ENCODE data around the gene NSG1. TPM values are rescaled to one million over a fixed set of nuclear protein-coding genes. Genes with fewer than 3 reads are reported as not detected.
A peak's percentile ranks its signal among the peaks of the same experiment; 100 is the strongest.

NSG1 gene
- total RNA-seq, 1 experiment from 2014 or later = 25.3 TPM

- Histone ChIP-seq H3K27me3 (ENCODE audit: control insufficient read depth, insufficient read depth, low read length) (peaks cover 44% of the 10 kb centered on the region), H3K36me3 (replicated peaks; ENCODE audit: control insufficient read depth, insufficient read depth, low read length) (no peaks in the 10 kb centered on the region), H3K4me3 (ENCODE audit: insufficient read depth, low read depth, low read length) (peak overlapping the region; percentile 65)
- DNase-seq = peak; percentile 70
These were observed 1.1 kb upstream of the NSG1 start for GRCh38 chr4:4385729-4386295.

- no peaks in the 10 kb centered on the region for H3K36me3 ChIP-seq (replicated peaks; ENCODE audit: control insufficient read depth, insufficient read depth, low read length)
- peaks cover 44% of the 10 kb centered on the region for H3K27me3 ChIP-seq (ENCODE audit: control insufficient read depth, insufficient read depth, low read length)
- DNase-seq = peak; percentile 89
- H3K4me3 ChIP-seq (ENCODE audit: insufficient read depth, low read depth, low read length) = peak overlapping the region; percentile 65
These were observed 586 bp upstream of the NSG1 start for GRCh38 chr4:4386296-4386735.

GRCh38 chr4:4387531-4388310, 819 bp downstream of the NSG1 start:
- Histone ChIP-seq H3K27me3 (ENCODE audit: control insufficient read depth, insufficient read depth, low read length) (peaks cover 44% of the 10 kb centered on the region), H3K36me3 (replicated peaks; ENCODE audit: control insufficient read depth, insufficient read depth, low read length) (peaks cover 2% of the 10 kb centered on the region; the same call in 1 of the 2 replicates), H3K4me3 (ENCODE audit: insufficient read depth, low read depth, low read length) (peak overlapping the region; percentile 65)
- DNase-seq = peak; percentile 81

GRCh38 chr4:4388311-4388790, 1.4 kb downstream of the NSG1 start:
- peaks cover 44% of the 10 kb centered on the region for H3K27me3 ChIP-seq (ENCODE audit: control insufficient read depth, insufficient read depth, low read length)
- H3K36me3 ChIP-seq (replicated peaks; ENCODE audit: control insufficient read depth, insufficient read depth, low read length) = peaks cover 2% of the 10 kb centered on the region
- DNase-seq = no peak
- no peak overlapping the region for H3K4me3 ChIP-seq (ENCODE audit: insufficient read depth, low read depth, low read length)

GRCh38 chr4:4388836-4389575, 2.1 kb downstream of the NSG1 start:
- Histone ChIP-seq H3K36me3 (replicated peaks; ENCODE audit: control insufficient read depth, insufficient read depth, low read length) (peaks cover 2% of the 10 kb centered on the region), H3K4me3 (ENCODE audit: insufficient read depth, low read depth, low read length) (no peak overlapping the region), H3K27me3 (ENCODE audit: control insufficient read depth, insufficient read depth, low read length) (peaks cover 42% of the 10 kb centered on the region)
- DNase-seq = no peak

- no peak overlapping the region for H3K4me3 ChIP-seq (ENCODE audit: insufficient read depth, low read depth, low read length)
- no peak for DNase-seq
- peaks cover 2% of the 10 kb centered on the region for H3K36me3 ChIP-seq (replicated peaks; ENCODE audit: control insufficient read depth, insufficient read depth, low read length)
- H3K27me3 ChIP-seq (ENCODE audit: control insufficient read depth, insufficient read depth, low read length) = peaks cover 39% of the 10 kb centered on the region
These were observed 3.1 kb downstream of the NSG1 start for GRCh38 chr4:4390046-4390445.

GRCh38 chr4:4390515-4391240, 3.8 kb downstream of the NSG1 start:
- Histone ChIP-seq H3K36me3 (replicated peaks; ENCODE audit: control insufficient read depth, insufficient read depth, low read length) (peaks cover 2% of the 10 kb centered on the region), H3K4me3 (ENCODE audit: insufficient read depth, low read depth, low read length) (no peak overlapping the region), H3K27me3 (ENCODE audit: control insufficient read depth, insufficient read depth, low read length) (peaks cover 33% of the 10 kb centered on the region)
- no peak for DNase-seq

GRCh38 chr4:4391866-4392265, 5.0 kb downstream of the NSG1 start:
- no peak overlapping the region for H3K4me3 ChIP-seq (ENCODE audit: insufficient read depth, low read depth, low read length)
- H3K27me3 ChIP-seq (ENCODE audit: control insufficient read depth, insufficient read depth, low read length) = peaks cover 21% of the 10 kb centered on the region
- peaks cover 2% of the 10 kb centered on the region for H3K36me3 ChIP-seq (replicated peaks; ENCODE audit: control insufficient read depth, insufficient read depth, low read length)
- no peak for DNase-seq

- DNase-seq = no peak
- H3K4me3 ChIP-seq (ENCODE audit: insufficient read depth, low read depth, low read length) = no peak overlapping the region
- peaks cover 13% of the 10 kb centered on the region for H3K27me3 ChIP-seq (ENCODE audit: control insufficient read depth, insufficient read depth, low read length)
- H3K36me3 ChIP-seq (replicated peaks; ENCODE audit: control insufficient read depth, insufficient read depth, low read length) = peaks cover 2% of the 10 kb centered on the region
These were observed 5.7 kb downstream of the NSG1 start for GRCh38 chr4:4392501-4393183.

GRCh38 chr4:4394644-4395043, 7.7 kb downstream of the NSG1 start:
- peaks cover 2% of the 10 kb centered on the region; the same call in 1 of the 2 replicates for H3K27me3 ChIP-seq (ENCODE audit: control insufficient read depth, insufficient read depth, low read length)
- H3K36me3 ChIP-seq (replicated peaks; ENCODE audit: control insufficient read depth, insufficient read depth, low read length) = peaks cover 2% of the 10 kb centered on the region
- no peak overlapping the region for H3K4me3 ChIP-seq (ENCODE audit: insufficient read depth, low read depth, low read length)
- no peak for DNase-seq

- H3K4me3 ChIP-seq (ENCODE audit: insufficient read depth, low read depth, low read length) = no peak overlapping the region
- DNase-seq = no peak
These were observed 8.5 kb downstream of the NSG1 start for GRCh38 chr4:4395371-4395770.

GRCh38 chr4:4395849-4396627, 9.1 kb downstream of the NSG1 start:
- H3K4me3 ChIP-seq (ENCODE audit: insufficient read depth, low read depth, low read length) = no peak overlapping the region
- peak; percentile 85 for DNase-seq

More at GRCh38 chr4:4395371-4395770, 8.5 kb downstream of the NSG1 start:
- Histone ChIP-seq H3K36me3 (replicated peaks; ENCODE audit: control insufficient read depth, insufficient read depth, low read length) (peaks cover 2% of the 10 kb centered on the region), H3K27me3 (ENCODE audit: control insufficient read depth, insufficient read depth, low read length) (no peaks in the 10 kb centered on the region; the same call in 1 of the 2 replicates)

More at GRCh38 chr4:4395849-4396627, 9.1 kb downstream of the NSG1 start:
- H3K27me3 ChIP-seq (ENCODE audit: control insufficient read depth, insufficient read depth, low read length) = no peaks in the 10 kb centered on the region; the same call in 1 of the 2 replicates
- H3K36me3 ChIP-seq (replicated peaks; ENCODE audit: control insufficient read depth, insufficient read depth, low read length) = peaks cover 2% of the 10 kb centered on the region
